ENCODE measurements around the gene ZSCAN5A.
"Not testable (repeated sequence)": the region's sequence is repeated elsewhere in the genome, so short reads cannot be mapped to it uniquely, and the experiment has no call there.

ZSCAN5A gene

DNA sequence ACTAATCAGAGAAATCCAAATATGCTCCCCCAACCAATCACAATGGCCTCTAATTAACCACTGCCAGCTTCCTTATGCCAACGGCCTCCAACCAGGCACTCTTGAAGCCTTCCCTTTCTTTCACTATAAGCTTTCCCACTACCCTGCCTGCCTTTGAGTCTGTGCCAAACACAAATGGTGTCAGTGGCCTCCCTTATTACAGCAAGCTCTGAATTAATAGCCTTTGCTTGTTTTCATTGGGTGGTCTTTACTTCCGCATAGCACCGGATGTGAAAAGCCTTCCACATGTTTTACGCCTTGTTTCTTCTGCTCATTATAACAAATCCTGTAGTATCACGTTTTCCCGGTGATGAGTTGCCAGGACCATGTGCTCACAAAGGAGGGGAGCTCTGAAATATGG is 43.5 kb downstream of the ZSCAN5A start:
- DNase-seq (ENCODE audit: low read depth), result no peak

DNA sequence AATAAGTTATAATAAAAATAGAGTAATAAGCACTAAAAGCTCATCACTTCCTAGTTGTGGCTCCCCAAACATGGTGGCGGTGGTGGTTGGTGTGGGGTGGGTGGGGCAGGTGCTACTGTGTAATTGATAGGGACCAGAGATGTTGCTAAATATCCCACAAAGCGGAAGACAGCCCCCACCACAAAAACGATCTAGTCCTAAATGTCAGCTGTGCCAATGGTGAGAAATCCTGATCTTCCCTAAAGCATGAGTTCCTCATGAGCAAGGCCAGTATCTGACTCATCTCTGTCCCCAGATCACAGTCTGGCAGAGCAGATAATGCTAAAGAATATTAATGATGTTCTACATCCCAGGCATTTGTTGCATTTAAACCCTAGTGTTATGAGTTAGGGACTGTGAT is 44.0 kb downstream of the ZSCAN5A start:
- no peak for DNase-seq (ENCODE audit: low read depth)

DNA sequence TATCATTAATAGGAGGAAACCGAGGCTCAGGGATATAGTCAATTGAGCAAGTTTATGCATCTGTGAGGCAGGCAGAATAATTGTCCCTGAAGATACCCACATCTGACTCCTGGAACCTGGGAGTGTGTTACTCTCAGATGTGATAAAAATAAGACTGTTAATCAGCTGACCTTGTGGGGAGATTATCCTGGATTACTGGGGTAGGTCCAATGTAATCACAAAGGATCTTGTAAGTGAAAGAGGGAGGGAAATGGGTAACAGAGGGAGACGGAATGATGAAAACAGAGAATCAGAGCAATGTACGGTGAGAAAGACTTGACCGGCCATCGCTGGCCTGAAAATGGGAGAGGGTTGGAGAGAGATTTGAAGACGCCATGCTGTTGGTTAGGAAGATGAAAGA is 45.3 kb downstream of the ZSCAN5A start:
- DNase-seq (ENCODE audit: low read depth), result no peak

DNA sequence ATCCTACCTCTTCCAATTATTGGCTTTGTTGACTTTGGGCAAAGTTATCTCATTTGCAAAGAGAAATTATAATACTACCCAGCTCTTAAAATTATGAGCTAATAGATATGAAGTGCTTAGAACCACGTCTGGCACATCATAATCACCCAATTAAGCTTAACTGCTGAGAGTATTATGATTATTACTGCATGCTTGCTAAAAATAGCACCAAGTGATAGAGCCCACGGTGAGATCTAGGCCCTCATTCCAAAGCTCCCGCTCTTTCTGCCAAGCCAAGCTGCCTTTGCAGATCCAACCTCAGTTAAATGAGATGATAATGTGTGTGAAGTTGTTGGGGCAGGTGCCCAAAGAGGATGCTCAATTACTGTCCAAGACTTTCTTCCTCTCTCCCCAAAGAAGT is 48.6 kb downstream of the ZSCAN5A start:
- no peak for DNase-seq (ENCODE audit: low read depth)

DNA sequence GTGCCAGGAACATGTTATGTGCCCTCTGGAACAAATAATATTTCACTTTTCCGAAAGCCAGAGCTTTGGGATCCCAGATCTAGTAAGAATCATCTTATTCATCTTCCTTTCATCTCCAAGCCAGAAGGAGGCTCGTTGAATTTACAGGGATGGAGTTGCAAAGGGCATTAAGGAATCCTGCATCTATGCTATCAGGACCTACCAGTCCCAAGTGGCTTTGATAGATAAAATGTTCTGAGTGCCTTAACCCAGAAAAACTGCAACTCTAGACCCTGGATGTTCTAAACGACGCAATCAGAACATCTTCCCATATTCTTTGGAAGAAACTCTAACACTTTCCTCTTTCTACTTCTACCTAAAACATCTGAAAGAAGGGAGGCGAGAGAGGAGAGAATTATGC is 51.3 kb downstream of the ZSCAN5A start:
- DNase-seq (ENCODE audit: low read depth), result no peak

DNA sequence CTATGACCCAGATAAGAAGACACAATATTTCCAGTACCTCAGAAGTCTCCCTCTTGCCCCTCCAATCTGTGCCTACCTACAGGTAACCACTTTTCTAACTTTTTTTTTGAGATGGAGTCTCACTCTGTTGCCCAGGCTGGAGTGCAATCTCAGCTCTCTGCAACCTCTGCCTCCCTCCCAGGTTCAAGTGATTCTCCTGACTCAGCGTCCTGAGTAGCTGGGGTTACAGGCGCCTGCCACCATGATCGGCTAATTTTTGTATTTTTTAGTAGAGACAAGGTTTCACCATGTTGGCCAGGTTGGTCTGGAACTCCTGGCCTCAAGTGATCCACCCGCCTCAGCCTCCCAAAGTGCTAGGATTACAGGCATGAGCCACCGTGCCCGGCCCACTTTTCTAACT is 52.7 kb downstream of the ZSCAN5A start:
- DNase-seq (ENCODE audit: low read depth), result not testable (repeated sequence)

DNA sequence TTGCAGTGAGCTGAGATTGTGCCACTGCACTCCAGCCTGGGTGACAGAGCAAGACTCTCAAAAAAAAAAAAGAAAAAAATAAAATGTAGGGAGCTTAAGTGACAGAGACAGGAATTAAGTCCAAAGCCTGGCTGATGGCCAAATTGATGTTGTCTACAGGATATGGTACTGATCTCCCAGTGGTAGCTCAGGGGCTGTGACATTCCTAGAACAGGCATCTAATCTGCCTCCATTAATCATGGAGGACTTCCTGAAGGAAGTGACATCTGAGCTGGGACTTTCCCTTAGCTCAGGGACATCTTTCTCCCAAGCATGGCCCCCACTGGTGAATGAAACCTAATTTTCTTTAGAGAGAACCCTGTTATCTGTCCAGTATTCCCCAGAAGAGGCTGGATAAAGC is 53.5 kb downstream of the ZSCAN5A start:
- DNase-seq (ENCODE audit: low read depth), result no peak

DNA sequence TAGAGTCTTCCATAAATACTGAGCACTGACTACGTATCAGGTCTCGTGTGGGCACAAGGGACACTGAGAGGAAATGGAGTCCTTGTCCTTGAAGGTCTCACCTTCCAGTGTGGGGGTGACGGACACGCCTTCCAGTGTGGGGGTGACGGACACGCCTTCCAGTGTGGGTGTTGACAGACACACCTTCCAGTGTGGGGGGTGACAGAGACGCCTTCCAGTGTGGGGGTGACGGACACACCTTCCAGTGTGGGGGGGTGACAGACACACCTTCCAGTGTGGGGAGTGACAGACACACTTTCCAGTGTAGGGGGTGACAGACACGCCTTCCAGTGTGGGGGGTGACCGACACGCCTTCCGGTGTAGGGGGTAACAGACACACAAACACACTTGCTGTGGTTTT is 56.4 kb downstream of the ZSCAN5A start:
- DNase-seq (ENCODE audit: low read depth), result no peak

DNA sequence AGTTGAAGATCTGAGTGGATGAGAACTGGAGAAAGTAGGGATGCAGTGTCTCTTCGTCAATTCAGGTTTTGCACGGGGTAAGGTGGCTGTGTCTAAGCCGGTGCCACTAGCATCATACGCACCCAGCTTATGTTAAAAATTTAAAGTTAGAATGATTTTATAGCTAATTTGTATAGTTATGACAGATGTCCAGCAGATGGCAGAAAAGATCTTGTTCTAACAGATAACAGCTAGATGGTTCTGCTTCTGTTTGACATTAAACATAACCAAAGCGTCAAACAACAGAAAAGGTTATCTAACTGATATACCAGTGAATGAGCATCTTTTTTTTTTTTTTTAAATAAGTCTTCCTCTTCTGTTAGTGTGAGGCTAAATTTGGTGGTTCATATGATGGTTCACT is 60.9 kb downstream of the ZSCAN5A start:
- DNase-seq (ENCODE audit: low read depth), result peak; percentile 35

DNA sequence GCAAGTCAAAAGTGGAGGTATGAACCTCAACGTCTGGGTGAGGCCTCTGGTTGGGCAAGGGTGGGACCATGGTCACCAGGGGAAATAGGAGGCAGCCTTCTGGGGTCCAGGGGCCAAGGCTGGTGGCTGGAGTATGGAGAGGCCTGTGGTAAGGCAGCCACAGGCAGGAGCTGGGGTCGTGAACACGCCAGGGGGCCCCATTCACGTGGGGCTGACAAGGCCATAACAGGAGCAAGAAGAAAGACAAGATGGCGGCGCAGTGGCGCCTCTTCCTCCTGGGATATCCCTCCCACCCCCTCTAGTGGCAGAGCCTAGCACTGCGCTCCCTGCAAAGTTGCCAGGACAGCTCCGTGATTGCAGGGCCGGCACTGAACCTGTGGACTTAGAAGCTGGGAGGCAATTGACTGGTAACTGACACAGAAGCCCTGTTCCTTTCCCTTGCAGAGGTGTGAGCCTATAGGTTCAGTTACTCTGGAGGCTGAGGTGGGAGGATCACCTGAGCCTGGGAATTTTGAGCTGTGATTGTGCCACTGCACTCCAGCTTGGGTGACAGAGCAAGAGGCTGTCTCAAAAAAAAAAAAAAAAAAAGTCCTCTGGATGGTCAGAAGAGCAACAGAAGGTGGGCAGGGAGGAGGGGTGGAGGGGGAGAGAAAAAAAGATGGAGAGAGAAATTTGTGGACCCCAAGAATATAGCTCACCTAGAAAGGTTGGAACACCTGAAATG is 61.8 kb downstream of the ZSCAN5A start:
- peak; percentile 62 for DNase-seq (ENCODE audit: low read depth)

DNA sequence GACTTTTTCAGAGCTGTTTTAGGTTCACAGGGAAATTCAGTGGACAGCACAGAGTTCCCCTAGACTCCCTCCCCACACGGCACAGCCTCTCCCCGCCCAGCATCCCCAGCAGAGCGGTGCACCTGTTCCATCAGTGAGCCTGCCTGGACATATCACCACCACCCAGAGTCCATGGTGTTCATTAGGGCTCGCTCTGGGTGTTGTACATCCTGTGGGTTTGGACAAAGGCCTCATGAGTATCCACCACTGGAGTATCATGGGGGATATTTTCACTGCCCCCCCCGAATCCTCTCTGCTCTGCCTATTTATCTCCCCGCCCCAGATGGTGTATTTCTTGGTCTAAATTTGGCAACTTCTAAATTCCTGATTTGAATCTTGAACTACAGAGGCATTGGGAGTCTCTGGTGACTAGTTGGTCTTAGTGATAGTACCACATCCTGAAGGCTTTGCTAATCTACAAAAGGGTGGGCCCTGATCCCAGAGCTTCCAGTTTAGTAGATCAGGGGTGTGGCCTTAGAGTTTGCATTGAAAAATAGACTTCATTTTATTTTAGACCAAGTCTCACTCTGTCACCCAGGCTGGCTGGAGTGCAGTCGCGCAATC is 65.8 kb downstream of the ZSCAN5A start:
- not testable (repeated sequence) for DNase-seq (ENCODE audit: low read depth)

DNA sequence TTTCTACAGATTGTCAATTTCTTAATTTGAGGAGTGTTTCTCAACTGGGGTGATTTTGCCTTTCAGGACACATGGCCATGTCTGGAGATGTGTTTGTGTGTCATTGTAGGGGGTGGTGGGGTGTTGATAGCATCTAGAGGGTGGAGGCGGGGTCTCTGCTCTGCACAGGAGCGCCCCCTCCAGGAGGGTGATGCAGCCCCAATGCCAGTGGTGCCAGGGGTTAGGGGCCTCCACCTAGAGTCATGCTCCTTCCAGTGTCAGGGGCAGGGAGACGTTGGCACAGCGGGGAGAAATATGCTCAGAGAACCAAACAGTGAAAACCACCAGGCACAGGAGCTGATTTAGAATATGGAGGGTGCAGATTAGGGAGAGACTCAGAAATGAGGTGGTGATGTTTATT is 68.9 kb downstream of the ZSCAN5A start:
- not testable (repeated sequence) for DNase-seq (ENCODE audit: low read depth)

DNA sequence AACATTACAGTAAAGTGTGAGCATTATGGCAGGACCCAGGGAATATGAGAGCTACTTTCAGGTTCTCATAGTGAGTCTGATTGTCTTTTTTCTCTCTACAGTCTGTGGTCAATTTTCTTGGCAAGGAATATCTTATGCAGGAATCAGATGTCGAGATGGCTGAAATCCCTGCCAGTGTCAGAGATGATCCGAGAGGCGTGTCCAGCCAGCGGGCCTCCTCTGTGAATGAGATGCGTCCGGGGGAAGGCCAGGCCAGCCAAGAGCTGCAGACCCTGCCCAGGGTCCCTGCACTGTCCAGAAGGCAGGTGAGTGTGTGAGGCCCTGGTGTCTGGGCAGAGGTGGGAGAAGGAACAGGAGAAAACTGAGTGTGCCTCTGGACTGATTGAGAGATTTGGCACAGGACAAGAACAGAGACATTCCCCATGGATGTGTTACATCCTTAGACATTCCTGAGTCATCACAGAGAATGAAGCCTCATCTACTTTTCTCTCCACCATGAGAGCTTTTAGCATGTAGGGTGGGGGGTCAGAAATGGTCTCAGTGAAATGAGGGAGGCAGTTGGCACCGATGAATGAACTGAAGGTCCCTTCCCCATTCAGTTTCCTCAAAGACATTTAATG is 69.4 kb downstream of the ZSCAN5A start:
- DNase-seq (ENCODE audit: low read depth), result no peak

DNA sequence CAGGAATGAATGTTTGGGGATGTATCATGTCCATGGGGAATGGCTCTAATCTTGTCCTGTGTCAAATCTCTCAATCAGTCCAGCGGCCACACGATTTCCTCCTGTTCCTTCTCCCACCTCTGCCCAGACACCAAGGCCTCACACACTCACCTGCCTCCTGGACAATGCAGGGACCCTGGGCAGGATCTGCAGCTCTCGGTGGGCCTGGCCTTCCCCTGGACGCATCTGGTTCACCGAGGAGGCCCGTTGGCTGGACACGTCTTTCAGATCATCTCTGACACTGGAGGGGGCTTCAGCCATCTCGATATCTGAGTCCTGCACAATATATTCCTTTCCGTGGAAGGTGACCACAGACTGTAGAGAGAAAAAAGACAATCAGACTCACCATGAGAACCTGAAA is 91.2 kb downstream of the ZSCAN5A start:
- DNase-seq (ENCODE audit: low read depth), result no peak

DNA sequence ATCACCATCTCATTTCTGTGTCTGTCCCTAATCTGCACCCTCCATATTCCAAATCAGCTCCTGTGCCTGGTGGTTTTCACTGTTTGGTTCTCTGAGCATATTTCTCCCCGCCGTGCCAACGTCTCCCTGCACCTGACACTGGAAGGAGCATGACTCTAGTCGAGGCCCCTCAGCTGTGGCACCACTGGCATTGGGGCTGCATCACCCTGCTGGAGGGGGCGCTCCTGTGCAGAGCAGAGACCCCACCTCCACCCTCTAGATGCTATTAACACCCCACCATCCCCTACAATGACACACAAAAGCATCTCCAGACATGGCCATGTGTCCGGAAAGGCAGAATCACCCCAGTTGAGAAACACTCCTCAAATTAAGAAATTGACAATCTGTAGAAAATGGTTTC is 91.7 kb downstream of the ZSCAN5A start:
- DNase-seq (ENCODE audit: low read depth), result no peak

DNA sequence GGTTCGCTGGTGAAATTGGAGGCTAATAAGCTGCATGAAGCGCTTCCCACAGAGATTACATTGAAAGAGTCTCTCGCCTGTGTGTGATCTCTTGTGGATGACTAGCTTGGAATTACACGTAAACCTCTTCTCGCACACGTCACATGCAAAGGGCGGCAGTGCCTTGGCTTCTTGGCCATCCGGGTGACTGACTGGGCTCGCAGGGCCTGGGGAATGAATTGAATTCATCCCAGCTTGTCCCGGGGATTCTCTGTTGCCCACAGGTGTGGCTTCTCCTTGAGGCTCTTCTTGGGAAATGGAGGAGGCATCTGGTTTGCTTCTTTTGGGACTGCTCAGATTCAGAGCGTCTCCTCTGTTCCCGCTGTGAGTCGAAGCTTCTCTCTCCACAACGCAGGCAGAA is 92.8 kb downstream of the ZSCAN5A start:
- DNase-seq (ENCODE audit: low read depth), result no peak

DNA sequence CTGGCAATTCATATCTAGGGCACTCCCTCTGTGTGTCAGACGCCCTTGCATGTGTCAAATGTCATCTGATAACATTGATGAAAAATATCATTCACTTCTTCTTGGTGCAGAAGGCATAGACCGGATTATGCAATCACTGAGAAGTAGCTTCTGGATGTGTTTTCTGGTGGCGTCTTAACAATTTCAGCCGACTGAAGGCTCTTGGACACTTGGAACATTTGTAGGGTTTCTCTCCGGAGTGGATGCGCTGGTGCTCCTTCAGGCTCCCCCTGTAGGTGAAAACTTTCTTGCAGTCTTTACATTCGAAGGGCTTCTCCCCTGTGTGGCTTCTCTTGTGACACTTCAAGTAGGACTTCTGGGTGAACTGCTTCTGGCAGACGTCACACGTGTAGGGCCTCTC is 93.2 kb downstream of the ZSCAN5A start:
- not testable (repeated sequence) for DNase-seq (ENCODE audit: low read depth)

DNA sequence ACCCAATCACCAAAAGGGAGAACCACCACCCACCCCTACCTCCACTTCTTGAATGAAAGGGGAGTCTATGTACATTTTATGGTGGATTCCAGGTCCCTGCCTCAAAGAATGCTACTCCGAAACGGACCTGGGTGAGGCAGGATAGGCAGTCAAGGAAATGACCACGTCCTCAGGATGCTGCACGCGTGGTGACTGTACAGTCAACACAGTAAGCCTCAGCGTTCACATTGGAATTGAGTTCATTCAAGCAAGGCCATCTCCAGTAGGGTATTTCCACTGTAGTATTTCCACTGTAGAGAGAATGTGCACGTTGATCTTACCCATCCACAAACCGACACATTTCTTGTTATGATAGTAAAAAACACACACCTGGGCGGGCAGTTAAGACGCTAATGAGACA is 95.7 kb downstream of the ZSCAN5A start:
- DNase-seq (ENCODE audit: low read depth), result no peak

DNA sequence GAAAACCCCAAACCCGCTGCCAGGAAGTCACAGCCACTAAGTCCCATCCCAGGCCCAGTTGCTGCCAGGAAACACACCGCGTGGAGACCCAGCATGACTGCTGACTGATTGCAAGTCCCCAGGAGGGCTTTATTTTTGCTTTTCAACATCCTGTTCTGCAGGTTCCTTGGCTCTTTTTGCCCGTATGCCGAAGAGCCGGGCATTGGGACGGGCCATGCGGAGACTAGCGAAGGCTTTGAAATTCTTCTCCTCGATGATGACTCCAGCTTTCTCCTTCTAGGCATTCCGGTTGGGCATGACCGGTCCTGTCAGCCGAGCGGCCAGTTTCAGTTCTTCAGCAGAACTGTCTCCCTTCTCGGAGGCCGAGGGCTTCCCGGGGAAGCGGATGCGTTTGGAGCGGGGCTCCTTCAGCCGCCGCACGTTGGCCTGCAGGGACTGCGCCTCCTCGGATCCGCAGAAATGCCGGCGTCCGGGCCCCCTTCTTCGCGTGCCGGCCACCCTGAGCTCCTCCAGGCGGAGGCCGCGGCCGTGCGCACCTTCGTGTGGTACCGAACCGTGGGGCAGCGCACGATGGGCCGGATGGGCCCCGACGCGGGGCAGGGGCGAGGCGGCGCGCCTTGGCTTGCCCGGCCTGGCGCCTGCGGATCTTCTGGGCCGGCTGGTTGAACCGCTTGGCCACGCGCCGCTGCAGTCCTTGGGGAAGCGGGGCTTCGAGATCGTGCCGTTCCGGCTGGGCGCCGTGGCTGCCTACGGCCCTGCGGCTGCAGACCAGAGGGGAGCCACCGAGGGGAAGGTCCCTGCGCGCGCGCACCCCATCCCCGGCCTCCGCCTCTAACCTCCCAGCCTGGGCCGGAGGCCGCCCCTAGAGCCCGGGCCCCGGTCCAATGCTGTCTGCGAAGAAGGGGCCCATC is 97.3 kb downstream of the ZSCAN5A start:
- no peak for DNase-seq (ENCODE audit: low read depth)

DNA sequence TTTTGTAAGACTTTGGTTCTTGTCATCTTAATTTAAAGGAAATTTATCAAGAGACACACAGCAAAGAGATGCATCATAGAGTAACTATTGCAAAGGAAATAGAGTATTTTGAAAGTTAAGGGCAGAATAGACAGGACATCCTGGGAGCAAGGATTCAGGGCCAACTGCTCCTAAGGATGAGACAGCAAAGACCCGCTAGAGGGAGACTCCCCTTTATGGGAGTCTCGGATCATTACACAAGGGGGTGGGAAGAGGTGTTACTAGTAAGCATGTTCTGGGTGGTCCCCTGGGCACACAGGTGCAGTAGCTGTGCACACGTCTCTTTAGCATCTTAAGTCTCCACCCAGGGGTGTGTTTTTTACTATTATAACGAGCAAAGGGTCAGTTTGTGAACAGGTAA is 102.9 kb downstream of the ZSCAN5A start:
- DNase-seq (ENCODE audit: low read depth), result no peak

DNA sequence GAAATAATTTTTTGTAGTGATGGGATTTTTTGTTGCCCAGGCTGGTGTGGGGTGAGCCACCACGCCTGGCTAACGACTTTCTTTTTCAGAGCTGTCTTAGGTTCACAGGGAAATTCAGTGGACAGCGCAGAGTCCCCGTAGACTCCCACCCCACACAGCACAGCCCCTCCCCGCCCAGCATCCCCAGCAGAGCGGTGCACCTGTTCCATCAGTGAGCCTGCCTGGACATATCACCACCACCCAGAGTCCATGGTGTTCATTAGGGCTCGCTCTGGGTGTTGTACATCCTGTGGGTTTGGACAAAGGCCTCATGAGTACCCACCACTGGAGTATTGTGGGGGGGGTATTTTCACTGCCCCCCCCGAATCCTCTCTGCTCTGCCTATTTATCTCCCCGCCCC is 104.6 kb downstream of the ZSCAN5A start:
- not testable (repeated sequence) for DNase-seq (ENCODE audit: low read depth)

DNA sequence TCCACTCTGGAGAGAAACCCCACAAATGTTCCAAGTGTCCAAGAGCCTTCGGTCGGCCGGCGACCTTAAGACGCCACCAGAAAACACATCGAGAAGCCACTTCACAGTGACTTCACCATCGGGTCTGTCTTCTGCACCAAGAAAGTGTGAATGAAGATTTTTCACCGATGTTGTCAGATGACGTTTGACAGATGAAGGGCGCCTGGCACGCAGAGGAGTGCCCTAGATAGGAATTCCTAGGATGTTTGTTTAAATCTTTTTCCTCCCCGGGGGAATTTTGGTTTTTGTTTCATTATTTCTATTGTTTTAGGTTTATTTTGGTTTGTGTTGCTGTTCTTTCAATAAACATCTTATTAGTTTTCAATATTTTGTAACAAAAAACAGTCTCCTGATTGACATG is 105.5 kb downstream of the ZSCAN5A start:
- no peak for DNase-seq (ENCODE audit: low read depth)

DNA sequence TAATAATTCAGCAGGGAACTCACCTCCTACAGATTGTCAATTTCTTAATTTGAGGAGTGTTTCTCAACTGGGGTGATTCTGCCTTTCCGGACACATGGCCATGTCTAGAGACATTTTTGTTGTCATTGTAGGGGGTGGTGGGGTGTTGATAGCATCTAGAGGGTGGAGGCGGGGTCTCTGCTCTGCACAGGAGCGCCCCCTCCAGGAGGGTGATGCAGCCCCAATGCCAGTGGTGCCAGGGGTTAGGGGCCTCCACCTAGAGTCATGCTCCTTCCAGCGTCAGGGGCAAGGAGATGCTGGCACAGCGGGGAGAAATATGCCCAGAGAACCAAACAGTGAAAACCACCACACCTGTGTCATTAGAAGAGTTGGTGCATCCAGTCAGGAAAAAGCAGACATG is 107.1 kb downstream of the ZSCAN5A start:
- DNase-seq (ENCODE audit: low read depth), result not testable (repeated sequence)

Measured in fibroblast of the conjunctiva (primary cell).